Esophagus squamous epithelium (tissue), 4 donors: ENCODE data around the gene CFTR.

Source experiments
- CTCF ChIP-seq, 6 experiments: fragments of 450-650 bp in 4 of 6; fragments of 200-600 bp in 2 of 6; sonication (generic) in 2 of 6; IDR thresholded peaks; one replicate each; pipeline ENCODE4 v1.5.1; 2016 to 2019; ENCODE audit warnings: antibody characterized with exemption in 6 of 6, mild to moderate bottlenecking in 4 of 6, moderate library complexity in 4 of 6
- POLR2A ChIP-seq, 4 donors: fragments of 450-650 bp; IDR thresholded peaks; one replicate each; pipeline ENCODE4 v1.6.1; 2017; ENCODE audit warnings: antibody characterized with exemption in 4 of 4, mild to moderate bottlenecking in 4 of 4, moderate library complexity in 3 of 4

- no peak for TF ChIP-seq CTCF (IDR thresholded peaks at IDR 0.05)
- no peak for TF ChIP-seq POLR2A (IDR thresholded peaks at IDR 0.05)
Observed at GRCh38 chr7:117704063-117704462, 224.2 kb downstream of the CFTR start.
